Motor neuron (in vitro differentiated cells): ENCODE results near the gene ADRA2C. TPM values are rescaled to one million over a fixed set of nuclear protein-coding genes. Genes with fewer than 3 reads are reported as not detected.

Source experiments
- ATAC-seq, 8 experiments: fragments of 200-7000 bp; cut with Tn5 transposase; replicated peaks in 6 of 8; 2 replicates each; pipeline ENCODE4 v1.8.0; 2021; ENCODE audit warnings: mild to moderate bottlenecking in 8 of 8, moderate library complexity in 8 of 8
- H3K27ac ChIP-seq, 2 donors: fragments of 250-450 bp; sonication (Bioruptor Pico); 2 replicates each; pipeline ENCODE4 v1.9.0; 2021; ENCODE audit warnings: antibody characterized with exemption in 2 of 2, mild to moderate bottlenecking in 2 of 2, moderate library complexity in 1 of 2
- H3K4me1 ChIP-seq, 2 donors: fragments of 250-450 bp; sonication (Bioruptor Pico); replicated peaks in 1 of 2; 2 replicates each; pipeline ENCODE4 v1.6.1; 2021; ENCODE audit warnings: antibody characterized with exemption in 2 of 2, mild to moderate bottlenecking in 2 of 2, moderate library complexity in 1 of 2
- H3K4me3 ChIP-seq, 5 donors: fragments of 250-450 bp; sonication (Bioruptor Pico); 2 replicates each; pipeline ENCODE4 v1.9.0; 2021; ENCODE audit warnings: antibody characterized with exemption in 5 of 5, mild to moderate bottlenecking in 5 of 5, moderate library complexity in 4 of 5
- WGBS, 10 experiments: fragments of 450-650 bp; shearing (Covaris generic); methylation state at CpG; one replicate each; pipeline ENCODE4 v1.0.0; 2022; 5-methylcytosine and 5-hydroxymethylcytosine counted together
- in situ Hi-C, 9 experiments: fragments of 400-800 bp; cut with MboI; loops; one replicate each; pipeline ENCODE4 v1.15.0; 2021; ENCODE audit warnings: low sequenced_read_pairs in 9 of 9, low pct_unique_long_range_greater_than_20kb in 2 of 9; ENCODE audit not compliant: unreplicated experiment in 9 of 9
- total RNA-seq, 8 experiments: library from RNA; unstranded; fragments of 300-600 nt; gene quantifications; 2 replicates each; pipeline versions ENCODE4 v1.2.3 to v1.2.4, GENCODE V29; 2022

Gene ADRA2C
- total RNA-seq, 8 experiments from 2014 or later = 0.24 to 6.9 (median 2.6) TPM

GRCh38 chr4:3753726-3754412 is 12.3 kb upstream of the ADRA2C start:
- peak in 1 of 8 experiments; percentile 15 for ATAC-seq
- 7 to 71% (median 40%) methylated on average over 2 to 12 of the region's 19 CpGs for WGBS, 10 experiments
- in situ Hi-C loops = no loop called here
- no peak overlapping the region for H3K4me3 ChIP-seq
- H3K4me1 ChIP-seq = peaks cover 8 to 10% of the 10 kb centered on the region in 2 donors
- H3K27ac ChIP-seq = no peak overlapping the region

- in situ Hi-C loops = no loop called here
Measured at GRCh38 chr4:3756343-3757059, 9.7 kb upstream of the ADRA2C start.

GRCh38 chr4:3759236-3759635 is 6.9 kb upstream of the ADRA2C start:
- peaks cover 2% of the 10 kb centered on the region in 2 donors for H3K4me1 ChIP-seq
- peak in 1 of 8 experiments; percentile 29 for ATAC-seq
- 0 to 100% (median 92%) methylated on average over 1 to 9 of the region's 15 CpGs; no CpG with 5 or more reads in 6 of the 10 experiments for WGBS, 10 experiments
- no peak overlapping the region for H3K4me3 ChIP-seq
- no peak overlapping the region for H3K27ac ChIP-seq
- in situ Hi-C loops = no loop called here

More at GRCh38 chr4:3756343-3757059, 9.7 kb upstream of the ADRA2C start:
- Histone ChIP-seq H3K4me1 (peaks cover 7 to 8% of the 10 kb centered on the region in 2 donors), H3K4me3 (no peak overlapping the region), H3K27ac (no peak overlapping the region)
- ATAC-seq = peak in 1 of 8 experiments; percentile 34
- 0 to 94% (median 66%) methylated on average over 1 to 11 of the region's 12 CpGs; no CpG with 5 or more reads in 2 of the 10 experiments for WGBS, 10 experiments

GRCh38 chr4:3760346-3760745 is 5.8 kb upstream of the ADRA2C start:
- no peak overlapping the region for H3K27ac ChIP-seq
- no peak overlapping the region for H3K4me3 ChIP-seq
- no peak for ATAC-seq
- H3K4me1 ChIP-seq = peaks cover 0 to 4% of the 10 kb centered on the region in 2 donors
- 50 to 94% (median 87%) methylated on average over 2 to 4 of the region's 10 CpGs; no CpG with 5 or more reads in 7 of the 10 experiments for WGBS, 10 experiments
- in situ Hi-C loops = no loop called here

GRCh38 chr4:3760841-3761240 is 5.3 kb upstream of the ADRA2C start:
- Histone ChIP-seq H3K4me3 (no peak overlapping the region), H3K4me1 (peaks cover 0 to 5% of the 10 kb centered on the region in 2 donors), H3K27ac (no peak overlapping the region)
- in situ Hi-C loops = no loop called here
- no peak for ATAC-seq
- 0 to 42% (median 38%) methylated on average over 1 to 5 of the region's 5 CpGs; no CpG with 5 or more reads in 5 of the 10 experiments for WGBS, 10 experiments

GRCh38 chr4:3762264-3762663 is 3.9 kb upstream of the ADRA2C start:
- no peak for ATAC-seq
- in situ Hi-C loops = no loop called here
- Histone ChIP-seq H3K4me3 (no peak overlapping the region), H3K4me1 (peaks cover 0 to 5% of the 10 kb centered on the region in 2 donors), H3K27ac (no peak overlapping the region)
- 17 to 85% (median 68%) methylated on average over 1 to 4 of the region's 8 CpGs; no CpG with 5 or more reads in 2 of the 10 experiments for WGBS, 10 experiments

- in situ Hi-C loops = no loop called here
- Histone ChIP-seq H3K4me1 (peaks cover 0 to 5% of the 10 kb centered on the region in 2 donors), H3K4me3 (no peak overlapping the region), H3K27ac (no peak overlapping the region)
- ATAC-seq = no peak
- 60 to 88% (median 75%) methylated on average over 1 to 9 of the region's 24 CpGs; no CpG with 5 or more reads in 6 of the 10 experiments for WGBS, 10 experiments
Measured at GRCh38 chr4:3762753-3763549, 3.2 kb upstream of the ADRA2C start.

GRCh38 chr4:3765271-3766035 is 732 bp upstream of the ADRA2C start:
- 0 to 13% methylated on average over 3 of the region's 101 CpGs; no CpG with 5 or more reads in 8 of the 10 experiments for WGBS, 10 experiments
- peak overlapping the region in 1 of 2 donors; percentile 80 for H3K27ac ChIP-seq

GRCh38 chr4:3766785-3767569 is 792 bp downstream of the ADRA2C start:
- Histone ChIP-seq H3K4me3 (peak overlapping the region; percentile 41 to 73 (median 46)), H3K27ac (peak overlapping the region; percentile 49 to 80), H3K4me1 (peaks cover 0 to 15% of the 10 kb centered on the region in 2 donors)
- 0 to 20% (median 15%) methylated on average over 4 to 17 of the region's 107 CpGs; no CpG with 5 or more reads in 7 of the 10 experiments for WGBS, 10 experiments
- in situ Hi-C loops = no loop called here
- peak in 4 of 8 experiments; percentile 5 to 52 (median 32) for ATAC-seq

More at GRCh38 chr4:3765271-3766035, 732 bp upstream of the ADRA2C start:
- Histone ChIP-seq H3K4me3 (peak overlapping the region; percentile 41 to 73 (median 46)), H3K4me1 (peaks cover 0 to 15% of the 10 kb centered on the region in 2 donors)
- peak; percentile 73 to 87 (median 80) for ATAC-seq
- in situ Hi-C loops = no loop called here

GRCh38 chr4:3767570-3768288 is 1.5 kb downstream of the ADRA2C start:
- peak in 2 of 8 experiments; percentile 39 to 42 for ATAC-seq
- no peak overlapping the region for H3K27ac ChIP-seq
- 0 to 67% (median 23%) methylated on average over 1 to 10 of the region's 58 CpGs; no CpG with 5 or more reads in 4 of the 10 experiments for WGBS, 10 experiments
- peaks cover 0 to 15% of the 10 kb centered on the region in 2 donors for H3K4me1 ChIP-seq
- H3K4me3 ChIP-seq = peak overlapping the region in 2 of 5 donors; percentile 2 to 54
- in situ Hi-C loops = no loop called here
